Fibroblast of the aortic adventitia (primary cell): ENCODE results near the gene LRP1B. TPM values are rescaled to one million over a fixed set of nuclear protein-coding genes. Genes with fewer than 3 reads are reported as not detected.
"Not testable (repeated sequence)": the region's sequence is repeated elsewhere in the genome, so short reads cannot be mapped to it uniquely, and the experiment has no call there.

Experiments
- DNase-seq: peaks from one replicate; pipeline ENCODE4 v3.0.0-alpha.2; 2010; ENCODE audit warnings: low read depth
- H3K4me3 ChIP-seq: 2 replicates; pipeline ENCODE4 v1.5.1; 2011; ENCODE audit warnings: low read depth, mild to moderate bottlenecking, control low read depth, low read length, moderate library complexity
- CTCF ChIP-seq: IDR thresholded peaks from 2 replicates; pipeline ENCODE4 v1.5.1; 2011; ENCODE audit warnings: mild to moderate bottlenecking, low read length, control low read depth, inconsistent platforms; ENCODE audit not compliant: insufficient read depth
- total RNA-seq: library from RNA; depleted of rRNA; stranded (reverse); fragments of >200 nt; gene quantifications from 2 replicates; pipeline ENCODE4 v1.2.3, GENCODE V29; 2012; ENCODE audit warnings: low replicate concordance

Gene LRP1B
- total RNA-seq, 1 donor = 0.36 TPM

- no peak for TF ChIP-seq CTCF
- no peak overlapping the region for H3K4me3 ChIP-seq
- DNase-seq = no peak
These were observed 1713.3 kb downstream of the LRP1B start for GRCh38 chr2:140417504-140417903.

GRCh38 chr2:140416577-140416976, 1714.2 kb downstream of the LRP1B start:
- DNase-seq = no peak
- TF ChIP-seq CTCF = no peak
- H3K4me3 ChIP-seq = no peak overlapping the region

- DNase-seq, H3K4me3 ChIP-seq: not testable (repeated sequence)
These were observed 1715.8 kb downstream of the LRP1B start for GRCh38 chr2:140415035-140415434.

- no peak for DNase-seq
- H3K4me3 ChIP-seq = no peak overlapping the region
These were observed 1720.1 kb downstream of the LRP1B start for GRCh38 chr2:140410695-140411094.

GRCh38 chr2:140401056-140401455, 1729.8 kb downstream of the LRP1B start:
- no peak for TF ChIP-seq CTCF
- no peak overlapping the region for H3K4me3 ChIP-seq
- no peak for DNase-seq

More at GRCh38 chr2:140410695-140411094, 1720.1 kb downstream of the LRP1B start:
- TF ChIP-seq CTCF = no peak

- no peak overlapping the region for H3K4me3 ChIP-seq
- peak; percentile 7 for DNase-seq
- TF ChIP-seq CTCF = no peak
These were observed 1738.0 kb downstream of the LRP1B start for GRCh38 chr2:140392824-140393223.

GRCh38 chr2:140384946-140385345, 1745.9 kb downstream of the LRP1B start:
- no peak for DNase-seq
- H3K4me3 ChIP-seq = no peak overlapping the region
- no peak for TF ChIP-seq CTCF
